GM19035 (cell line): ENCODE results near the gene DRC7.

ENCODE experiments used
- ATAC-seq: cut with Tn5 transposase; IDR thresholded peaks from one replicate; pipeline ENCODE4 v1.9.1; 2021; ENCODE audit not compliant: unreplicated experiment

The DRC7 gene

GRCh38 chr16:57749856-57750452 is 55.3 kb downstream of the DRC7 start:
- no peak for ATAC-seq

DNA sequence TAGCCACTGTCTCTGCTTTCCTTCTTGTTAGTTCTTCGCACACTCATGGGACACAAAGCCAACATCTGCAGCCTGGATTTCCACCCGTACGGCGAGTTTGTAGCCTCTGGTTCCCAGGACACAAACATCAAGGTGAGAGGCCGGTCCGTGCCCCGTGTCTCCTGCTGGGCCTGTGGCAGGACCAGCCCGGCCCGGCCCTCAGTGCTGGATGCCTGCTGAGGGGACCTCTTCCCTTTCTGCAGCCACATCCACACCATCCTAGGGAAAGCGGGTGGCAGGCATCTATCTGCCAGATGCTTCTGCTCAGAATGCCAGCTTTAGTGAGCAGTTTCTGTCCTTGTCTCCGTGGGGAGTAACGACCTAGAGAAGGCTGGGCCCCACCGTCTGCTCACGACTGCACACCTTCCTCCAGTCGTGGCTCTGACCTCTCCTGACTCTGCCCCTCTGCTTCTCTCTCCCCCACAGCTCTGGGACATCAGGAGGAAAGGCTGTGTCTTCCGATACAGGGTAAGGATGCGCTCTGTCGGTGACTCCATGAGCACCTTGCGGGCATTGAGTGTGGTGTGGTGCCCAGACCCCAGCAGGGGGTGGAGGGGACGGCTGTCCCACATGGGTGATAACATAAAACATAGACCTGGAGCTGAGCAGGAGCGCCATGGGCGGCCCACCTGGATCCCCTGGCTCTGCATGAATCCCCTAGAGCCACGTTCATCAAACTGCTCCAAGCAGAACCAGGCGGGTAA is 56.4 kb downstream of the DRC7 start:
- ATAC-seq, result no peak

DNA sequence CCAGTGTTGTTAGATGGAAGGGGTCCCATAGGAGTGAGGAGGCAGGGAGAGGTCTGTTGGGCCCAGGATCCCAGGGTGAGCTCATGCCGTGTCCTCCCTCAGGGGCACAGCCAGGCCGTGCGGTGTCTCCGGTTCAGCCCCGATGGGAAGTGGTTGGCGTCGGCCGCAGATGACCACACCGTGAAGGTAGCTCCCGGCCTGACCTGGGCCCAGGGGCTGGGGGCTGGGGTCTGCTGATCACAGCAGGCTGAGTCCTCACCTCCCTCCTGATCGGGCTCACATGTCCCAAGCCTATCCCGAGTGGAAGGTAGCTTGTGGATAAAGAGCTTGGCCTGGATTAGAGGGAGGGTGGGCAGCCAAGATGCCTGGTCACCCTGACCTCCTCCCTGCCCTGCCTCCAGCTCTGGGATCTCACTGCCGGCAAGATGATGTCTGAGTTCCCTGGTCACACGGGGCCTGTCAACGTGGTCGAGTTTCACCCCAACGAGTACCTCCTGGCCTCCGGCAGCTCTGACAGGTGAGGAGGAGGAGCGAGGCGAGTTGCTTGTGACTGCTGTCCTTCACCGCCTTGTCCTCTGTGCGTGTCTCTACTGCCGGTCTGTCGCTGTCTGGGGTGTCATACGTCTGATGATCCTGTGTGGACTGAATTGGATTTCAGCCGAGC is 57.1 kb downstream of the DRC7 start:
- no peak for ATAC-seq

- ATAC-seq, result no peak
Observed at GRCh38 chr16:57752203-57752580, 57.6 kb downstream of the DRC7 start.

- no peak for ATAC-seq
Observed at GRCh38 chr16:57752581-57753447, 58.2 kb downstream of the DRC7 start.

GRCh38 chr16:57753448-57754353 is 59.1 kb downstream of the DRC7 start:
- ATAC-seq, result no peak

- ATAC-seq, result no peak
Observed at GRCh38 chr16:57754354-57755060, 59.9 kb downstream of the DRC7 start.

DNA sequence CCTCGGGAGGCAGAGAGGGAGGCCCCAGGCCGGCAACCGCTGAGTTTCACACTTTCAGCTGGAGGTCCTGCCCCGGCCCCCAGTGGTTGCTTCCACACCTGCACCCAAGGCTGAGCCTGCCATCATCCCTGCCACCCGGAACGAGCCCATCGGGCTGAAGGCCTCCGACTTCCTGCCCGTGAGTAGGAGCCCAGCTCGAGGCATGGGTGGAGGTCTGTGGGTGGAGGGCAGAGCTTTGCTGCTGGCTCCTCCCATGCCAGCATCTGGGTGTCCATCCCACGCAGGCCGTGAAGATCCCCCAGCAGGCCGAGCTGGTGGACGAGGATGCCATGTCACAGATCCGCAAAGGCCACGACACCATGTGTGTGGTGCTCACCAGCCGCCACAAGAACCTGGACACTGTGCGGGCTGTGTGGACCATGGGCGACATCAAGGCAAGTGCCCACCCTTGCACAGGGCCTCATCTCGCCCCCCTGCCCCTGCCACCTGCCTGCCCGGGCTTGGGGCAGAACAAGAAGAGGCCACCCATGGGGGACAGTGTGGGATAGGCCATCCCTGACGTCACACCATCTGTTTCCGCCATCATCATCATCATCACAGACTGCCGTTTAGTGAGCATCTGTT is 60.6 kb downstream of the DRC7 start:
- ATAC-seq, result no peak

- ATAC-seq, result no peak
Observed at GRCh38 chr16:57755726-57756423, 61.3 kb downstream of the DRC7 start.

DNA sequence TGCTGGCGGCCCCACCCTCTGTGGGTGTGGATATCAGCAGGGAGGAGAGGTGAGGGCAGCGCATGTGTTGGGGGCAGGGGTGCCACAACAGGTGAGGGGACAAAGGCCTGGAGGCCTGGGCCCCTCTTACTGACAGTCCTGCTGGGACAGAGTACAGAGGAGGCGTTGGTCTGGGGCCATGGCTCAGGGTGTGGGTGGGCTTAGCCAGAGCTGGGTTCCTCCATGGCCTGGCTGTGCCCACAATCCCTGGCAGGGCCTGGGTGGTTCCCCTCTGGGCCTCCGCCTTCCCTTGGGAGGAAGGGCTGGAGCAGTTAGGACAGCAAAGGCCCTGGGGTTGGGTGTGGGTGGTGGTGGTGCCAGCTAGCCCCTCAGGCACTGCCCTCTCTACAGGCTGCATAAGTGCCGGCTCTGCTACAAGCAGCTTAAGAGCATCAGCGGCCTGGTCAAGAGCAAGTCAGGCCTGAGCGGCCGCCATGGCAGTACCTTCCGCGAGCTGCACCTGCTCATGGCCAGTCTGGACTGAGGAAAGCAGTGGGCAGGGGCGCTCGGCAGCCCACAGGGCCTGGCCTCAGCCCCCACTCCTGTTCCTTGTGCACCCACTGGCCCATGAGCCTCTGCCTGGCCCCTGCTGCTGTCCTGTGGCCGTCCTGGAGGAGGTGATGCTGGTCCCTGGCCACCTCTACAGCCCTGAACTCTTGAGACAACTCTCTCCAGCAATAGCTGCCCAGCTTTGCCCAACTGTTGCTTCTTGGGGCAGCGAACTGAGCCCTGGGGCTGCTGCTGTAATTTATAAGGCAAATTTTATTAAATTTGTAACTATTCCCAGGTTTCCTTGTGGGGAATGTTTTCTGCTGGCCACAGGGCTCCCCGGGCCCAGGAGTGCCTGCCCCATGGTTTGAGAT is 62.1 kb downstream of the DRC7 start:
- no peak for ATAC-seq

- ATAC-seq, result peak; percentile 91
Observed at GRCh38 chr16:57757326-57757786, 62.8 kb downstream of the DRC7 start.

DNA sequence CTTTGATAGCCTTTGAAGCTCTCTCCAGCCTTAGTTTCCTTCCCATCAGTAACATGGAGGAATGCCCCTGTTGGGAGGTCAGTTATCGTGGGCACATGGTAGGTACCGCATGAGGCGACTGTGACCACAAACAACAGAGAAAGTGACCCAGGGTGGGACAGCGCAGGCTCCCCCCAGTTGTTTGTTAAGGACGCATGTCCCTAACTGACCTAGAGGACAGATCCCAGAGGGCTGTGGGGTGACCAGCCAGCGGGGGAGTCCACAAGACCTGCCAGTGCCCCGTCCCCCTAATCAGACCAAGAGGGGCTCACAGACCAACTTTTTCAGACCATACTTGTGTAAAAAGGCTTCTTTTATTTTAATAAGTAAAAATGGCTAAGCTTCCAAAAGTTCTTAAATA is 63.3 kb downstream of the DRC7 start:
- ATAC-seq, result no peak

GRCh38 chr16:57758331-57759117 is 63.9 kb downstream of the DRC7 start:
- ATAC-seq, result no peak

- ATAC-seq, result no peak
Observed at GRCh38 chr16:57759131-57759530, 64.5 kb downstream of the DRC7 start.

DNA sequence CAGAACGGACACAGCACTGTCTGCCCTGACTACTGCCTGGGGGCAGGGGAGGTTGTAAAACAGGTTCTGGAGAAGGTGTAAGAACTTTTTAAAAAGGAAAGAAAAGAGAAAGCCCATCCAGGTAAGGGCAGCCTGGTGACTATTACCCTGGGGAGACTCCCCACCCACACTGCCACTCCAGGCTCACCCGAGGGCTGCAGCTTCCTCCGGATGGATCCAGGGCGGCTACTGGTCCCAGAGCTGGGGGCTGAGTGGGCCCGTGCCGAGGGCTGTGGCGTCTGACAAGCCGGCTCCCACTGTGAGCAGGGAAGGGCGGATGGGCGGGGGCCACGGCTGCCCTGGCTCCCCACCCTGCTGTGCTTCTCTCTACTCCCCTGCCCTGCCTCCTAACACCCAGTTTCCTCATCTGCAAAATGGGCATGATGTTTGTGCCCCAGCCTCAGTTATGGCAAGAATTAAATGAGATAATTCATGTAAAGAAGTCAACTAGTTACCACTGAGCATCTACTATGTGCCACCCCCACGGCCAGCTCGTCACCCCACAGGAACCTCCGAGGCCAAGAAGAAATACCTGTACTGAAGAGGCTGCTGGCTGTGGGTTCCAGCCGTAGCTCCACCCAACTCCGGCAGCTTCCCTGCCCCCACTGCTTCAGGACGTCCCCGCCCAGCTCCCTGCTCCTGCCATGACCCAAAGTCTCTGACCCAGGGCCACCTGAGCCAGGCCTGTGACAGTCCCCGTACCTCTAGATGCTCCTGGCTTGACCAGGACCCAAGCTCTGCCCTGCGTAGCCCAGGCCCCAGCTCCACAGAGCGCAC is 65.1 kb downstream of the DRC7 start:
- ATAC-seq, result no peak
